Suprapubic skin (tissue), 4 donors: Measurements from ENCODE around the gene SLCO3A1. TPM values are rescaled to one million over a fixed set of nuclear protein-coding genes. Genes with fewer than 3 reads are reported as not detected.

Experiments
- DNase-seq, 2 donors: peaks; one replicate each; pipeline ENCODE4 v3.0.0-alpha.2; 2019; ENCODE audit warnings: low spot score in 2 of 2
- H3K27ac ChIP-seq: fragments of 200-600 bp; sonication (generic); one replicate; pipeline ENCODE4 v1.5.1; 2019
- H3K27me3 ChIP-seq: fragments of 200-600 bp; sonication (generic); one replicate; pipeline ENCODE4 v1.5.1; 2019
- H3K36me3 ChIP-seq: fragments of 200-600 bp; sonication (generic); one replicate; pipeline ENCODE4 v1.5.1; 2019
- H3K4me1 ChIP-seq: fragments of 200-600 bp; sonication (generic); one replicate; pipeline ENCODE4 v1.5.1; 2019
- H3K4me3 ChIP-seq: fragments of 200-600 bp; sonication (generic); one replicate; pipeline ENCODE4 v1.5.1; 2019; ENCODE audit warnings: mild to moderate bottlenecking
- H3K9me3 ChIP-seq: fragments of 200-600 bp; sonication (generic); one replicate; pipeline ENCODE4 v1.5.1; 2019
- CTCF ChIP-seq, 2 donors: fragments of 200-600 bp in 1 of 2; fragments of 450-650 bp in 1 of 2; sonication (generic) in 1 of 2; IDR thresholded peaks; one replicate each; pipeline ENCODE4 v1.5.1; 2016 to 2019; ENCODE audit warnings: antibody characterized with exemption in 2 of 2, mild to moderate bottlenecking in 1 of 2, moderate library complexity in 1 of 2
- EP300 ChIP-seq: sonication (generic); formaldehyde crosslinking; IDR thresholded peaks from one replicate; pipeline ENCODE4 v1.6.1; 2017; ENCODE audit warnings: antibody characterized with exemption
- POLR2A ChIP-seq, 2 donors: fragments of 450-650 bp; IDR thresholded peaks; one replicate each; pipeline ENCODE4 v1.6.1; 2017; ENCODE audit warnings: antibody characterized with exemption in 2 of 2, mild to moderate bottlenecking in 2 of 2, moderate library complexity in 2 of 2
- POLR2AphosphoS5 ChIP-seq, 3 donors: sonication (generic); formaldehyde crosslinking; IDR thresholded peaks; one replicate each; pipeline ENCODE4 v1.6.1; 2017; ENCODE audit warnings: antibody characterized with exemption in 3 of 3
- WGBS: methylation state at CpG from one replicate; pipeline ENCODE4 v1.1.5; 2018; 5-methylcytosine and 5-hydroxymethylcytosine counted together
- total RNA-seq, 4 donors: library from RNA; depleted of rRNA; stranded (reverse); fragments of >200 nt; gene quantifications; one replicate each; pipeline ENCODE4 v1.1.0, GENCODE V29; 2016

The SLCO3A1 gene
- total RNA-seq, 4 donors from 2014 or later = 29.0 to 131 (median 44.6) TPM

- Histone ChIP-seq H3K4me1 (no peaks in the 10 kb centered on the region), H3K4me3 (no peak overlapping the region), H3K27ac (no peak overlapping the region), H3K9me3 (no peaks in the 10 kb centered on the region), H3K27me3 (no peaks in the 10 kb centered on the region), H3K36me3 (peaks cover 19% of the 10 kb centered on the region)
- TF ChIP-seq POLR2A (IDR thresholded peaks at IDR 0.05) = no peak
- no peak for TF ChIP-seq CTCF (IDR thresholded peaks at IDR 0.05)
- TF ChIP-seq POLR2AphosphoS5 (IDR thresholded peaks at IDR 0.05) = no peak
- no peak for TF ChIP-seq EP300
- DNase-seq = no peak
- 80% methylated on average over 7 of the region's 7 CpGs for WGBS
Observed at GRCh38 chr15:92166029-92166428, 312.5 kb downstream of the SLCO3A1 start.

- Histone ChIP-seq H3K27me3 (no peaks in the 10 kb centered on the region), H3K27ac (no peak overlapping the region), H3K4me1 (no peaks in the 10 kb centered on the region), H3K36me3 (peaks cover 19% of the 10 kb centered on the region), H3K4me3 (no peak overlapping the region), H3K9me3 (no peaks in the 10 kb centered on the region)
- TF ChIP-seq POLR2A (IDR thresholded peaks at IDR 0.05) (no peak), CTCF (IDR thresholded peaks at IDR 0.05) (no peak), POLR2AphosphoS5 (IDR thresholded peaks at IDR 0.05) (no peak), EP300 (no peak)
- DNase-seq = no peak
- WGBS = 84% methylated on average over 8 of the region's 8 CpGs
Observed at GRCh38 chr15:92166751-92167405, 313.4 kb downstream of the SLCO3A1 start.

GRCh38 chr15:92167451-92167850 is 313.9 kb downstream of the SLCO3A1 start:
- Histone ChIP-seq H3K36me3 (peaks cover 16% of the 10 kb centered on the region), H3K9me3 (no peaks in the 10 kb centered on the region), H3K27ac (no peak overlapping the region), H3K27me3 (no peaks in the 10 kb centered on the region), H3K4me3 (no peak overlapping the region), H3K4me1 (no peaks in the 10 kb centered on the region)
- DNase-seq = no peak
- WGBS = 87% methylated on average over 7 of the region's 7 CpGs
- TF ChIP-seq POLR2AphosphoS5 (IDR thresholded peaks at IDR 0.05) (no peak), EP300 (no peak), POLR2A (IDR thresholded peaks at IDR 0.05) (no peak), CTCF (IDR thresholded peaks at IDR 0.05) (no peak)

GRCh38 chr15:92168066-92168683 is 314.7 kb downstream of the SLCO3A1 start:
- no peaks in the 10 kb centered on the region for H3K27me3 ChIP-seq
- no peak overlapping the region for H3K4me3 ChIP-seq
- no peak for DNase-seq
- 92% methylated on average over 5 of the region's 5 CpGs for WGBS
- H3K4me1 ChIP-seq = no peaks in the 10 kb centered on the region
- H3K36me3 ChIP-seq = peaks cover 9% of the 10 kb centered on the region
- TF ChIP-seq POLR2A (IDR thresholded peaks at IDR 0.05) (no peak), POLR2AphosphoS5 (IDR thresholded peaks at IDR 0.05) (no peak), EP300 (no peak)
- H3K9me3 ChIP-seq = no peaks in the 10 kb centered on the region
- H3K27ac ChIP-seq = no peak overlapping the region

- WGBS = 72% methylated on average over 8 of the region's 8 CpGs
- H3K27ac ChIP-seq = no peak overlapping the region
- TF ChIP-seq CTCF (IDR thresholded peaks at IDR 0.05) (no peak), POLR2A (IDR thresholded peaks at IDR 0.05) (no peak), POLR2AphosphoS5 (IDR thresholded peaks at IDR 0.05) (no peak), EP300 (no peak)
- no peaks in the 10 kb centered on the region for H3K36me3 ChIP-seq
- H3K27me3 ChIP-seq = no peaks in the 10 kb centered on the region
- no peaks in the 10 kb centered on the region for H3K4me1 ChIP-seq
- DNase-seq = no peak
- H3K9me3 ChIP-seq = no peaks in the 10 kb centered on the region
- H3K4me3 ChIP-seq = no peak overlapping the region
Observed at GRCh38 chr15:92170897-92171296, 317.4 kb downstream of the SLCO3A1 start.
